GM08714 (cell line): ENCODE measurements around the gene UBE2C.
"Not testable (repeated sequence)": the region's sequence is repeated elsewhere in the genome, so short reads cannot be mapped to it uniquely, and the experiment has no call there.

Experiments used
- H3K4me3 ChIP-seq: fragments of 200-500 bp; sonication (Bioruptor generic); 2 replicates; pipeline ENCODE4 v1.5.1; 2014; ENCODE audit warnings: mild to moderate bottlenecking, low read length, inconsistent platforms
- ZNF274 ChIP-seq: IDR thresholded peaks from 2 replicates; pipeline ENCODE4 v1.6.1; 2012; ENCODE audit warnings: mild to moderate bottlenecking, low read depth, low read length

The UBE2C gene

GRCh38 chr20:45817376-45818194, 5.1 kb downstream of the UBE2C start:
- no peak overlapping the region for H3K4me3 ChIP-seq
- no peak for TF ChIP-seq ZNF274

- TF ChIP-seq ZNF274: no peak
- H3K4me3 ChIP-seq: no peak overlapping the region
Measured at GRCh38 chr20:45818239-45818638, 5.8 kb downstream of the UBE2C start.

GRCh38 chr20:45819466-45819865, 7.0 kb downstream of the UBE2C start:
- H3K4me3 ChIP-seq: no peak overlapping the region
- TF ChIP-seq ZNF274: no peak

GRCh38 chr20:45821947-45822346, 9.5 kb downstream of the UBE2C start:
- no peak overlapping the region for H3K4me3 ChIP-seq
- no peak for TF ChIP-seq ZNF274

- no peak for TF ChIP-seq ZNF274
- no peak overlapping the region for H3K4me3 ChIP-seq
Measured at GRCh38 chr20:45822857-45823256, 10.4 kb downstream of the UBE2C start.

GRCh38 chr20:45823949-45824835, 11.7 kb downstream of the UBE2C start:
- no peak overlapping the region; the same call in 1 of the 2 replicates for H3K4me3 ChIP-seq
- no peak for TF ChIP-seq ZNF274

GRCh38 chr20:45826381-45827019, 14.1 kb downstream of the UBE2C start:
- no peak overlapping the region for H3K4me3 ChIP-seq
- TF ChIP-seq ZNF274: no peak

- no peak for TF ChIP-seq ZNF274
Measured at GRCh38 chr20:45827030-45827652, 14.7 kb downstream of the UBE2C start, which contains the start of gene TNNC2. TNNC2 (minus strand) TSS chr20:45827312; CDS start chr20:45827248, 64 bp downstream.

GRCh38 chr20:45827712-45828111, 15.3 kb downstream of the UBE2C start:
- no peak overlapping the region for H3K4me3 ChIP-seq
- no peak for TF ChIP-seq ZNF274

More at GRCh38 chr20:45827030-45827652, 14.7 kb downstream of the UBE2C start, which contains the start of gene TNNC2:
- H3K4me3 ChIP-seq: no peak within 1 kb of the TSS

- no peak overlapping the region for H3K4me3 ChIP-seq
- TF ChIP-seq ZNF274: no peak
Measured at GRCh38 chr20:45828589-45828988, 16.1 kb downstream of the UBE2C start.

- H3K4me3 ChIP-seq: not testable (repeated sequence)
Measured at GRCh38 chr20:45829673-45830106, 17.2 kb downstream of the UBE2C start.

GRCh38 chr20:45832619-45833018, 20.2 kb downstream of the UBE2C start:
- no peak for TF ChIP-seq ZNF274
- no peak overlapping the region for H3K4me3 ChIP-seq

GRCh38 chr20:45833030-45833882, 20.8 kb downstream of the UBE2C start, which contains the start of gene SNX21:
SNX21 (plus strand) TSS chr20:45833799; CDS start chr20:45833920, 121 bp downstream.
- TF ChIP-seq ZNF274: no peak
- peak within 1 kb of the TSS; percentile 65; the same call in 1 of the 2 replicates for H3K4me3 ChIP-seq
